Effector CD4-positive, alpha-beta T cell (primary cell): ENCODE data around the gene PWP2.
A peak's percentile ranks its signal among the peaks of the same experiment; 100 is the strongest.
"Not testable (repeated sequence)": the region's sequence is repeated elsewhere in the genome, so short reads cannot be mapped to it uniquely, and the experiment has no call there.

ENCODE experiments used
- DNase-seq: peaks from one replicate; pipeline ENCODE4 v3.0.0-alpha.2; 2020
- total RNA-seq: gene quantifications from one replicate; lab custom pipeline; 2026; lab: John Stamatoyannopoulos, UW

The PWP2 gene
- total RNA-seq, result 1.1 reads per million

DNA sequence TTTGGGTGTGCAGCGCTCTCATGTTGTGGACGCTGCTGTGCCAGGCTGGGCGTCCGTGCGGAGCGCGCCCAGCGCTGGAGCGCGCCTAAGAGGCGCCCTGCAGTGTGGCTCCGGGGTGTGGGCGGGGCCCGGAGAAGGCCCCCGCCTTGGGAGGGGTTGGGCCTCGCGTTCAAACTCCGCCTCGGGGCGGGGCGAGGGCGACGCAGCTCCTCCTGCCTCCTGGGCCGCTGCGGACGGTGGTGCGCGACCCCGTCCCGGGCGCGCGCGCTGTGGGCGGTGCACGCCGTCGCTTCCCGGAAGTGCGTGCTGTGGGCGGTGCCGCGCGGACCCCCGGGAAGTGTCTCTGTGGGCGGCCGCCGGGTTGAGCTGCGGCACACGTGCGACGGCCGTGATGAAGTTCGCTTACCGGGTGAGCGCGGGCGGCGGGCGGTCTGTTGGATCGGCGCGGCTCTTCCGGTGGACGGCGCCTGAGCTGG, at the start of gene PWP2:
Gene PWP2, plus strand, starts transcription at position 374 of the 476 bp plus-strand sequence. Its CDS starts 18 bp downstream, at position 392.
- DNase-seq, result not testable (repeated sequence)

DNA sequence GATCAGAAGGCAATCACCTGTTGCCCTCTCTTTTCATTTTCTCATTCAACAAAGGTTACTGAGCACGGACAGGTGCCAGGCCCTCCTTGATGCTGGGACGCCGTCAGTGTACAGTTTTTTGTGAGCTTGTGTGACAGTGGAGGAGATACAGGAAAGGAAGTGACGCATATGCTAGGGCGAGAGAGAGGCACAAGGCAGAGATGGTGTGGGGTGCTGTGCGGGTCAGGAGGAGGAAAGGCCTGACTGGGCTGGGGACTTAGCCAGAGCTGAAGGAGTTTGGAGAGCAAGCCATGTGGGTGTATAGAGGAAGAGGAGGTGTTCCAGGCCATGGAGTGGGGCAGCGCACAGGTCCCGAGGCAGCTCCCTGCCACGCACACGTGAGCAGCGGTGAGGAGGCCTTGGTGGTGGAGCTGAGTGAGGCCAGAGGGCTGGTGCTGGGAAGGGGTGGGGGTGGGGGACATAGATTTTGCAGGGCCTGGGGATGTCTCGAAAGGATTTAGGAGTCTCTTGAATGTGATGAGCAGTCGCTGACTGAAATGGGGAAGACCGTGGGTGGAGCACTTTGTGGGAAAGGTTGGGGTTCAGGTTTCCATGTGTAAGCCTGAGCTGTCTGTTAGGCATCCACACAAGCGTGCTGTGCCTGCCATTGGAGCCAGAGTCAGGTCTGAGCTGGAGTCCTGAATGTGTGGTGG, 49.1 kb upstream of the PWP2 start:
- no peak for DNase-seq

DNA sequence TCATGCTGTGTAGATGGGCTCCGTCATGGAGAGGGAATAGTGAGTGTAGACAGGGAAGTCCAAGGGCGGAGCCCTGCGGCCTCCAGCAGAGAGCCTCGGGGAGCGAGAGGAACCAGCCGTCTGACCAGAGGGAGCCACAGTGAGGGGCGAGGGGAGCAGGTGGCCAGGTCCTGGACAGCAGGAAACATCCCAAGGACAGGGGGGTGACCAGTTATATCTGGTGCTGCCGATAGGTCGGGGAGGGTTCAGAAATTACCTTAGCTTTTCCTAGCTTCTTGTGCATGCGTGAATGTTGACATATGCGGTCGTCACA, 48.6 kb upstream of the PWP2 start:
- DNase-seq, result no peak

DNA sequence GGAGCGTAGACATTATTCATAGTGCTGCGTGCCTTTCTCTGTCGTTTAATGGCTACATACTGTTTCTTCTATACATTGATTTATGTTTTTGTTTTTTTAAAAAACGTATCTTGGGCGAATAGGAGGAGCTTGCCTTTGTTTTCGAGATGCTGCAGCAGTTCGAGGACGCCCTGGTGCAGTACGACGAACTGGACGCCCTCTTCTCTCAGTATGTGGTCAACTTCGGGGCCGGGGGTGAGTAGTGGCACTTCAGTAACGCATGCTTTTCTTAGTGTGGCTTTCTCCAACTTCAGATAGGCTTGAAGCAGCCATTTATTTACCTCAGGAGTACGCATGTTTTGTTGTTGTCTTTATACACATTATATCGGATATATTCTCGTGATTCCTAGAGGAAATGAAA, 48.2 kb upstream of the PWP2 start:
- no peak for DNase-seq

DNA sequence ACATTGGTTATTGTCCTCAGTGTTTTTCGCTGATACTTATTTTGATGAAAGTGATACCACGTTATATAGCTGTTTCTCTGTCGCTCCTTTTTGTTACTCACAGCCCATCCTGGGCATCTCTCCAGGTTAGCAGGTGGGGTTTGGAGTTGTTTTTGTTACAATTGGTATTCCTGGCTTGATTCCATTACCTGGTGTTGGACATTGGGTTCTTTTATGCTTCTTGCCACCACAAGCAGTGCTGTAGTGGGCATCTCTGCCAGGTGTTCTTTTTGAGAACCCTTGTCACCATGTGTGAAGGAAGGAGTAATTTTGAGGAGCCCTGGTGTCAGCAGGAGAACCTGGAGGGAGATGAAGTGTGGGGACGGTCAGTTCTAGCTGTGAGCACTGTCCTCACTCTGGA, 47.5 kb upstream of the PWP2 start:
- DNase-seq, result no peak

DNA sequence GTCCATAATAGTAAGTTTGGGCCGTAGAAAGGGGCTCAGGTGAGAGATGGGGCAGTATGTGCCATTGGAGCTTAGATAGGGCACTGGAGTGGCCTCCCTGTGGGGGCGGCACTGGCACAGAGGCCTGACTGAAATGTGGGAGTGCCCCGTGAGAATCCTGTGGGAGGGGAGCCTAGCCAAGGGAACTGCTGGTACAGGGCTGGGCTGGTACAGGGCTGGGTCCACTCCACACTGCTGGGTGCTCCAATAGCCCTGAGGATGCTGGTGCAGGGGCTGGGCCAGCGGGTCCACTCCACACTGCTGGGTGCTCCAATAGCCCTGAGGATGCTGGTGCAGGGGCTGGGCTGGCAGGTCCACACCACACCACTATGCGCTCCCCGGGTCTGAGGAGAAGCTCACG, 44.8 kb upstream of the PWP2 start:
- no peak for DNase-seq

DNA sequence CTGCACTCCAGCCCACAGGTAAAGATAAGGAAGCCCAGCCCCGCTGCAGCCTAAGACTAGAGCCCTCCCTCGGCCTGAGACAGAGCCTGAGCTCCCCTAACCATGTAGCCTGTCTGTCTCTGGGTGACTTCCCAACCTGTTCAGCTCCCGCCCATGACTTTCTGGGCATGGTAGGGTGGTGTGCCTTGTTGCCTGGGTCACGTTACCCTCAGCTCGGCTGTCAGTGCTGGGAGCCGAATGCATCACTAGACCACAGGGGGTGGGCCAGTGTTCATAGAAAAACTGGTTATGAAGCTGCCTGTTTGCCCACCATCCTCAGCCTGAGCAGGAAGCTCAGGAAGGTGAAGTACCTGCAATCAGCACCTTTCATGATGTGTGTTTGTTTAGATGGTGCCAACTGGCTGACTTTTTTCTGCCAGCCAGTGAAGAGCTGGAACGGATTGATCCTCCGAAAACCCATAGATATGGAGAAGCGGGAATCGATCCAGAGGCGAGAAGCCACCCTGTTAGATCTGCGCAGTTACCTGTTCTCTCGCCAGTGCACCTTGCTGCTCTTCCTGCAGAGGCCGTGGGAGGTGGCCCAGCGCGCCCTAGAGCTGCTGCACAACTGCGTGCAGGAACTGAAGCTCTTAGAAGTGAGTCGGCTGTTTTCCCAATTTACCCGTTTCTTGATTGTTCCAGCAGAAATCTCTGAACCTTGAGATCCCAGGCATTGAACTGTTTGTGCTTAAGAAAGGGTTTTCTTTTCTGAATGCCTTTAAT, 43.9 kb upstream of the PWP2 start:
- DNase-seq, result no peak

DNA sequence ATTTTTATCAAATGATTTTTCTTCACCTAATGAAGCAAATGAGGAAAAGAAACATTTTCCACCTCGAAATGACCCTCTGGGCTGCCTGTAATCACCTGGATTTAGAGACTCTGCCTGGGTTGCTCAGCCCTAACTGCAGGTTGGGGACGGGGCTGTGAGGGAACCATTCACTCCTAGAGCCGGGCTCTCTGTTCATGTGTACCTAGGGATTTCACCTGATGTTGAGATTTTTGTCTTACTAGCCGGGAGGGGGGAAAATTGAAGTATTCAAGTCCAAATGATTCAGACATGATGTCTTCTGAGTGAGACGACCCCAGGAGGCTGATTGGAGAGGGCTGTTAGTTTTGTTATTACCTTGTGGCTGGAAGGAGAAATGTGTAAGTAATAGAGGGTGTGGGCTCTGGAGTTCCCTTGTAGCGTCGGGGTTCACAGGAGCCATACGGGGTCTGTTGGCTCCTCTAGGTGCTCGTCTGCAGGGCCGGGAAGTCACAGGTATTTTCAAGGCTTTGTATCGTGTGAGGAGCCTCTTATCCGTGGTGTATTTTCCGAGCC, 42.3 kb upstream of the PWP2 start:
- no peak for DNase-seq

DNA sequence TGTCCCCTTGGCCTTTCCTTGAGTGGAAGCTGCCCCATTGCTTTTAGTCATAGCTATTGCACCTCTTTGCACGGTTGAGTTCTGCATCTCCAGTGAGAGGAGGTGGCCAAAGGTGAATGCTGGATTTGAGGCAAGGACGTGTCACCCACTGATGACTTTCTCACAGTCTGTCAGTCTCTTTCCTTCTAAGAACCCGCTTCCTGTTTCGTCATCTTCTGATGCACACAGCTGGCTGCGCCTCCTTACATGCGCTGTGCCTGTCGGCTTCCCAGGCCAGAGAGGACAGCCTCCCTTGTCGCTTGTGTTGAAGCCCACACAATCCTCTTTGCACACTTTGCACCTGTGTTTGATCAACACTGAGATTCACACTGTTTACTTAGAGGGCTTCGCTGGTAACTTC, 41.8 kb upstream of the PWP2 start:
- peak; percentile 84 for DNase-seq

DNA sequence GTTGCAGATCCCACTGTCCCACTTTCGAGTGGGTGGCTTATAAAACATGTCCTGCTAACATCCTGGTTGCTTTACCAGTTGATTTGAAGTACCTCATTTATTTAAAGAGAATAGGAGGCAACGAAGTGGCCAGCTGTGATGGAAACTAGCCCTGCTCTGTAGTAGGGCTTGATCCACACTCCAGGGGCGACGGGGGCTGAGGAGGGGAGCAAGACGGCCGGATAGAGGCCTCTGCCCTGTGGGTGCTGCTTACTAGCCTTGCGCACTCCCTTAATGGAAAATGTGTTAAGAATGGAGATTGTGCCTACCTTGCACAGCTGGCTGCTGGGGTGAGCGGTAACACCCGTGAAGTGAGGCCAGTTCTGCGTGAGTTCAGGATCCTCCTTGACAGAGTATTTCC, 41.1 kb upstream of the PWP2 start:
- DNase-seq, result no peak

DNA sequence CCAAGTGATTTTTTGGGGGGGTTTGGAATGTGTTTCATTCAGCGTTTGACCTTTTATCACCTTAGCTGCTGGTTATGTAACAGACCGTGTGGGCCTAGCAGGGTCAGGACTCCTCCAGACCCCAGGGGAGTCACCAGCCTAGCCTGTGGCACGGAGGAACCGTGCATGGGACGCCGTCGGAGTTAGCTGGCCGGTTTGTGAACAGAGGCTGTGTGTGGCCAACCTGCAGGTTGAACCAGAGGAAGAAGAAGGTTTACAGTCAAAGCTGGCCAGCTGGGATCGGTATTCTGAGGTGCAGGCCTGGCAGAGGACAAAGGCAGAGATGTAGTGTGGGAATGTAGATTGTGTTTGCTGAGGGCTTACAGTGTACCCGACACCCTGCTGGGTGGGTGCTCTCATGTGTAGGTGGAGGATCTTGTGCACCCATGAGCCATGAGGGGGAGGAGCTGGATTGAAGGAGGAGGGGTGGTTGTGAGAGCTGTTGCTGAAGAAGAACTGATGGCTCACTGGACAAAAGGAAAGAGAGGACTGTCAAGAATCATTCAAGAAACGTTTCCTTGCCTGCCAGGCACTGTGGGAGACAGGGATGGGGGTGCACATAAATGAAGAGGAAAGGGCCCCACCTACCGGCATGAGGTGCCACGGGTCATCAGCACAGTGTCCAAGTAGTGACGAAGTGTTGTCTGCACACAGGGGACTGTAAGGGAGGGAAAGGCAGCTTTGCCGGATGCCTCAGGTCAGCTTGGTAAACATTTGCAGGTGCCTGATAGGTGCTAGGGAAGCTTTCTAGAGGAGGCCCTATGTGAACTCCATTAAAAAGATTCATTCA, 40.0 kb upstream of the PWP2 start:
- no peak for DNase-seq

DNA sequence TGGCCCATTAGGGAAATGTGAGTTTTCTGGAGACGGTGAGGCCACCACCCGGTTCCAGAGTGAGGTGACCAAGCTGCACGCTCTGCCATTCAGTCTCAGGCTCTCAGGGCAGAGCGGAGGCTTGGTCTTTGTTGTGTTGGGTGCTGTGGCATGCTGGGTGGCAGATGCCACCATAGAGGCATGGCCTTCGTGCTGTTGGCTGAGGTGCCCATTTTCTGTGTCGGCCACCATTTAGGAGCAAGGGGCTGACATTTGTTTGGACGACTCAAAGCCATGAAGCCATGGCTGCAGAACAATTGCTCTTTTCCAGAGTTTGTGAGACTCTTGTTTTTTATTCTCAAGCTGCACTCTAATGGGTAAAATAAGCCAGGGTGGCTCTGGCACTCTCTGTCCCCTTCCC, 36.8 kb upstream of the PWP2 start:
- no peak for DNase-seq

DNA sequence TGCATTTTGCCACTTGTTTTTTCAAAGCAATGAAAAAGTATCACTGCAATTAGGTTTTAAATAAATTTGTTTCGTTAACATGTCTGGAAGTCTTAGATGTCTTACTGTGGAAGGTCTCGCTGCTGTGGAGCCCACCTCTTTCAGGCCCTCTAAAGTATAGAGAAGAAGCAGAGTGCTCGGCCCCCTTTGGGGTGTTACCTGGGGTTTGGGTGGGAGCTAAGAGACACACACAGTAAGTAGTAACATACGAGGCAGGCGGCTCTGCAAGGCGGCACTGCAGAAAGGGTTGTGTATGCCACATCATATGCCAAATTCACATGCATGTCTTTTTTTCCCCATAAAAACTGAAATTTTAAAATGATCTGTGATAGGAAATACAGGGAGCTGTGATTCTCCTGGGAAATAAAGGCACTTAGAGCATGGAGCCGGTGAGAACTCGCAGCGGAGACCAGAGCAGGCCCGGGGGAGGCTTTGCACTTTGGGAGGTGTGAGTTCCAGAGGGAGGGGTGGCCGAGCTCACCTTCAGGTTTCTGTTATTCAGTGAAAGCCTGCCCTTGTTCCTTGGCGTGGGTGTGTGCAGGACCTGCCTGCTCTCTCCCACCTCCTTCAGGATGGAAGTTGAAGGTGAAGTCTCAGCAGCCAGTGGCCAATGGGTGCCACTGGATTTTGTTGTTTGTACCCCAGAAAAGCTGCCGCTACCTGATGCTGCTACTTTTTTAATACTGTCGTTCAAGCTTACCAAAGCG, 35.7 kb upstream of the PWP2 start:
- no peak for DNase-seq

DNA sequence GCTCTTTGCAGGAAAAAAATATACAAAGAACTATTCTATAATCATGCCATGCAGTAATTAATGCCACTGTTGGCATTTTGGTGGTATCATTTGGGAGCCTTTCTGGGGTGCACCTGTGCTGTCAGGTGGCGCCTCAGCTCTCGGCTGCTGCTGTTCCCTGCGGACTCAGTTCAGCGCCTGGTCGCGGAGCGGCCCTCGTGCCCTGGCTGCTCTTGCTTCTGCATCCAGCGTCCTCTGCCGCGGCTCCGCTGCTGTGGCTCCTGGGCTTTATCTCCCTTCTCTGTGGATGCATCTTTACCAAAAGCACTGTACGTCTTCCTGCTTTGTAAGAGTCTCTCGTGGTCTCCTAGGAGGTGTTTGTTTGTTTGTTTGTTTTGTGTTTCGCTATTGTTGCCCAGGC, 35.1 kb upstream of the PWP2 start:
- no peak for DNase-seq

DNA sequence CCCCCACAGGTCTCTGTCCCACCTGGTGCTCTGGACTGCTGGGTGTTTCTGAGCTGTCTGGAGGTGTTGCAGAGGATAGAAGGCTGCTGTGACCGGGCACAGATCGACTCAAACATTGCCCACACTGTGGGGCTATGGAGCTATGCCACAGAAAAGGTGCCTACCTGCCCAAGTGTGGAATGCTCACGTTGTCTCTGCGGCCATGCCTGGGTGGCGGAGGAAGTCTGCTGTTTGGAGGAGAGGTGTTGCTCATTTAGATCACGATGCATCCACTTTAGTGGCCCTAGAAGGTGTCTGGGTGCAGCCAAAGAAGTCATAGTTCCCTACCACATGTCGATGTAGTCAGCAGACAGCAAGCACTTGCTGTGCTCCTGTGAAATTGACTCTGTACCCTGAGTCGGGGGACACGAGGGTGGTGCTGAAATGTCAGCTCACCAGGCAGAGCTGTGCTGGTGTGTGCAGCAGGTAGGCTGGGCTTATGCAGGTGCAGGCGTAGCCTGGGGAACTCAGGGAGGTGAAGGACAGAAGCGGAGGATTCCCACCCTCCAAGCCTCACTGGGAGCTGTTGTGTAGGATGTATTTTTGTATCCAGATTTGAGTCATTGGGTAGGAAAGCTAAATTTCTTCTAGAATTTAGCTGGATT, 32.8 kb upstream of the PWP2 start:
- no peak for DNase-seq

DNA sequence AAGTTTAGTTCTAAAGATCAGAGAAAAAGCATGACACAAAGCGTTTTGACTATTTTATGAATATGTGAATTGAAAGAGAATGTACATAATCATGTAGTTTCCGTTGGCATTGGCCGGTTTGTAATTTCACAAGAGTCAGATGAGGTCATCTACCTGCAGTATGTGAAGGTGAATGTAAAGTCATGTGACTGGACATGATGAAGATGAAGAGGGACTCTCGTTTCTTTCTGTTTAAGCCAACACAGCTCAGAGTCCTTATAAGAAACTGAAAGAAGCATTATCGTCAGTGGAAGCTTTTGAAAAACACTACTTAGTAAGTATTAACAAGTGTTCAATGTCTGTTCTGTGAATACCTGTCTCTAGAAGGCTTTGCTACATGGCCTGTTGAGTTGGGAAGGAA, 30.9 kb upstream of the PWP2 start:
- no peak for DNase-seq

DNA sequence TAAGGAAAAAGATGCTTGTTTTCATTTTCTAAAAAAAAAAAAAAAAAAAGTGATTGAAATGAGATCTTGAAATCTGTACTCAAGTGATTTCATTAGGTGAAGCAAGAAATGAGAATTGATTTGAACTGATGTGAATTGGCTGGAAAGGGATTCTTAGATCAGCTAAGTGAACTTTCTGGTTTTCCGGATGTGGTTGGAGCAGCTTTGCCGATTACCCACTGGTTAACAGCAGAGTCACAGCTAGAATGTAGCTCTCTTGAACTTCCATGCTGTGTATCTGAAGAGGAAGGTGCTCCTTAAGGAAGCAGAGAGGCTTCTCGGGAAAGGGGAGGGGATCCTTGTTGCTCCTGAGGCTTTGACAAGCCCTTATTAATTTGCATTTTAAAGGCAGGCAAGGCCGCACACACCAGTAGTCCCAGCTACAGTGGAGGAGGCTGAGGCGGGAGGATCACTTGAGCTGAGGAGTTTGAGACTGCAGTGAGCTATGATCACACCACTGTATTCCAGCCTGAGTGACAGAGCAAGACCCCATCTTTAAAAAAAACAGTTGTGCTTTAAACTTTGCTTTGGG, 28.7 kb upstream of the PWP2 start:
- DNase-seq, result no peak

DNA sequence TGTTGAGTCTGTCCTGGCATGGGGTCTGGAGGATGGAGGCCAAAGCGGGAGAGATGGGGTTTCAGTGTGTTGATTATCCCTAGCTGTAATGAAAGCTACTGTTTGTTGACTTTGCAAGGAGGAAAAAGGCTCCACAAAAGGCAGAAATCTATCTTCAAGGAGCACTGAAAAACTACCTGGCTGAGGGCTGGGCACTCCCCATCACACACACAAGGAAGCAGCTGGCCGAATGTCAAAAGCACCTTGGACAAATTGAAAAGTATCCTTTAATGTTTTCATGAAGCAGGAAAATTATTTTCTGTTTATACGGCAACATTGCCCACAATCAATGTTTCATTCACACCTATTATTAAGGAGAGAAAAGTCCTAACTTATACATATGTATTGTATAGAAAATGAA, 27.8 kb upstream of the PWP2 start:
- no peak for DNase-seq

DNA sequence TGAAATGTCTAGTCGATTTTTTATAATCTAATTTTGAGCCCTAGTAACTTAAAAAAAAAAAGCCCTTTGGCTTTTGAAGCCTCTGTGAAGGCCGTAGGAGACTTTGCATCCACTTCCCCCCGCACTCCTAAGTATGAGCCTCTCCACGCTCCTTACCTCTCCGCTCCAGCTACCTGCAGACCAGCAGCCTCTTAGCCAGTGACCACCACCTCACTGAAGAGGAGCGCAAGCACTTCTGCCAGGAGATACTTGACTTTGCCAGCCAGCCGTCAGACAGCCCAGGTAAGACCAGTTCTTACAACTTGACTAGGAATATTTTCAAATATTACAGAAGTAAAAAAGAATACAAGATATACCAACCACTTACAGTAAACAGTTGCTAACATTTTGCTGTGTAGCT, 27.4 kb upstream of the PWP2 start:
- no peak for DNase-seq

DNA sequence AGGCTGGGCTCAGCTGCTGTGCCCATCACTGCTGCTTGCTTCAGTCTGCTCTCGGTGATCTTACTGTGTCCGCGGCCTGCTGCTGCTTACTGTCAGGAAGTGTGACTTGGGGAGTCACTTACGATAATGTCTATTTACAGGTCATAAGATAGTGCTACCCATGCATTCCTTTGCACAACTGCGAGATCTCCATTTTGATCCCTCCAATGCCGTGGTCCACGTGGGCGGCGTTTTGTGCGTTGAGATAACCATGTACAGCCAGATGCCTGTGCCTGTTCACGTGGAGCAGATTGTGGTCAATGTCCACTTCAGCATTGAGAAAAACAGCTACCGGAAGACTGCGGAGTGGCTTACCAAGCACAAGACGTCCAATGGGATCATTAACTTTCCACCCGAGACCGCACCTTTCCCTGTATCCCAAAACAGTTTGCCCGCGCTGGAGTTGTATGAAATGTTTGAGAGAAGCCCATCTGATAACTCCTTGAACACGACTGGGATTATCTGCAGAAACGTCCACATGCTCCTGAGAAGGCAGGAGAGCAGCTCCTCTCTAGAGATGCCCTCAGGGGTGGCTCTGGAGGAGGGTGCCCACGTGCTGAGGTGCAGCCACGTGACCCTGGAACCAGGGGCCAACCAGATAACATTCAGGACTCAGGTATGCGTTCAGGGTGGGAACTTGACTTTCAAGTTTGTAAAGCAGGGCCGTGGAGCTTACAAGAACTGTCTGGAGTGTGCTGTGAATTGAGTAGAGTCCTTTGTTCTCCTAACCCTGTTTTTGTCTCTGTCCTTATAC, 24.4 kb upstream of the PWP2 start:
- no peak for DNase-seq
